ENCODE data around the gene COL17A1.

COL17A1 gene

DNA sequence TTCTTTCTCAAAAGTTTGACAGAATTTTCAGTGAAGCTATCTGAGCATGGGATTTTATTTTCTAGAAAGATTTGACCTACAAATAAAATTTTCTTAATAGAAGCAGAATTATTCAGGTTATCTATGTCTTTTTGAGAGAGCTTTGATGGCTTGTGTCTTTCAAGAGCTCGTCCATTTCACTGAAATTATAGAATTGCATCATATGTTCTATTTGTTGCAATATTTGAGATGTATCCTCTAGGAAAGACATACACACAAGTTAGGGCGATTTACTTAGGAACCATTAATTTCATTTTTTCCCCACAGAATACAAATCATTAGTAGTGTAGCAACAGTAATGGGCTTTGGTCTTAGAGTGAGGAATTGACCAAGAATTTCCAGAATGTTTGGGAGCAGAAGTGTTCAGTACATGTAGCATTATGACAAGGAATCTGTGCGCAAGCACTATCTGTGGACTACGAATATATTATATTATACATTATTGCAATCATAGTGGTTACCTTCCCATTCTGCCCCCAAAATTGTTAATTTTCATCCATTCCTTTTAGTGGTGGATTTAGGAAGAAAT is 12.8 kb upstream of the COL17A1 start:
- DNase-seq (ENCODE audit: low read depth in 2 of 2): no peak

DNA sequence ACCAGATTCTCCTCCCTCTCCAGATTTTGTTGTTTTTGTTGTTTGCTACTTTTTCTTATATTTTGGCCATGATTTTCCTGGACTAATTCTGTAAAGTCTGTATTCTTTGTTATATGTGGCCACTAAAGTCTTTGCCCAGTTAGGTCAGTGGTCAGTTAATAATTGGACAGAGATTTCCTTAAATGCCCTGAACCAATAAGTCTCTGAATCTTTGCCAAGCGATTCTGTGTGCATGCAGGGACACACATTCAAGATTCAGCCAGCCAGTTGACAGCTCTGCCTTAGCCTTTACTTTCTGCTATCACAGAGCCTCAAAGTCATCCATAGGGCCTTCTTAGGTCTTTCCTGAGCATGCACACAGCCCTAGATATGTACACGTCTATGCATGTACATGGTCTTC is 11.0 kb upstream of the COL17A1 start:
- DNase-seq (ENCODE audit: low read depth in 2 of 2): no peak

DNA sequence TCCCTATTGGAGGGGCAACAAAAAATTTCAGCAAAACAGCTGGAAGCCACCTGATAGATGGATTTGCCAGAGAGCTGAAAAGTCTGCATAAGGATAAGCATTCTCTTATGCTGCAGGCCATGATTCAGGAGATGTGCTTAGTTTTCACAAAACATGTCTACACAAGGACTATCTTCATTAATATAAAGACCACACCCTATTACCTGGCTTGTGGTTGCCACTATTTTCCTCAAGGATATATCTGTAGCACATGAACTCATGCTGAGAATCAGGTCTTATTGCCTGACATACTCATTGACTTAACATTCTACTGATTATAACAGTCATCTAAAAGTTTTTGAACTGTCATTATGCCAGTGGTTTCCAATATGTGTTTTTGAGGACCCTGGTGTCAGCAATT is 7.1 kb upstream of the COL17A1 start:
- no peak for DNase-seq (ENCODE audit: low read depth in 2 of 2)

DNA sequence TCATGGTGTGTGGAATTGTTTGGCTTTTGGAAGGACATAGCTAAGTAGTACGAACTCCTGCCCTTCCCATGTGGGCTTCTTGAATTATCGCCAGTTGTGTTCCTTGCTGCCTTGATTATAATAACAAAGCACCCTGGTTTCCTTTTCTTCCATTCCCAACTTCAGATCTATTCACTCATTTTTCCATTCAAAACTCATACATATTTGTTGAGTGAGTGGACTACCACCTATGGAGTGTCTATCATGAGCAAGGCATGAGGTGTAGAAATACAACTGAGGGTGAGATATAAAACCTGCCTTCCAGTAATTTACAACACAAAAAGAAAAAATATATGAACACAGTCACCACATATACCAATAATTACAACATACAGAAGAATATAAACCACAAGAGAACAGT is 4.9 kb upstream of the COL17A1 start:
- no peak for DNase-seq (ENCODE audit: low read depth in 2 of 2)

DNA sequence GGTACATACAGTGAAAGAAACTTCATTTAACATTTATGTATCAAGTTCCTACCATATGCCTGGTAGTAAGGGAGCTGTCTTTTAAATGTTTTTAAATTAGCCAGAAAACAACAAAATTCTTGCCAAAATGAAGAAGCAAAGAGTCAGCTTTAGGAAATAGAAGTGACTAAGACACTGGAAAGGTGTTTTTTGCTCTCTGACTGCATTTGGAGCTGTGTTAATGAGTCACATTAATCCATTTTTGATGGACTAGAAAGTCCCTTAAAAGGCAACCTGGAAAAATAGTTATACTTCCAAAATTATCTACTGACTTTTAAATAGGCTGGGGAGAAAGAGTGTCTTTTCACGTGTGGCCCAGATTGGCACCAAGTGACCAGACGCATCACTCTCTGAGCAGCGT is 3.9 kb upstream of the COL17A1 start:
- no peak for DNase-seq (ENCODE audit: low read depth in 2 of 2)

DNA sequence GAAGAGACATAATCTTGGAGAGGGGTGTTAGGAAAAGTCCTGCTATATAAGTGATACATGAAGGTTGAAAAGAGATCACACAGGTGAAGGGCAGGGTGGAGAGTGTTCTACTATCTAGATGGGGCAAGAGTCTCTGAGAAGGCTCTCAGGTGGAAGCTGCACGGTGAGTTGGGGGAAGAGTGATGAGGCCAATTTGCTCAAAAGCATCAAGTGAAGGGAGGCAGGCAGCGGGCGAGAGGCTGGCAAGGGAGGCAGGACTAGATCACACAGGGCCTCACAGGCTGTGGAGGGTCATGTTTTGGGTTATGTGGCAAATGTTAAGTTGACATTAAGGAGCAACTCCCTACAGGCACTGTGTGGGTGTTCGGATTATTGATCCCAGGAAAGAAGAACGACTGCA is 2.6 kb upstream of the COL17A1 start:
- DNase-seq (ENCODE audit: low read depth in 2 of 2): no peak

DNA sequence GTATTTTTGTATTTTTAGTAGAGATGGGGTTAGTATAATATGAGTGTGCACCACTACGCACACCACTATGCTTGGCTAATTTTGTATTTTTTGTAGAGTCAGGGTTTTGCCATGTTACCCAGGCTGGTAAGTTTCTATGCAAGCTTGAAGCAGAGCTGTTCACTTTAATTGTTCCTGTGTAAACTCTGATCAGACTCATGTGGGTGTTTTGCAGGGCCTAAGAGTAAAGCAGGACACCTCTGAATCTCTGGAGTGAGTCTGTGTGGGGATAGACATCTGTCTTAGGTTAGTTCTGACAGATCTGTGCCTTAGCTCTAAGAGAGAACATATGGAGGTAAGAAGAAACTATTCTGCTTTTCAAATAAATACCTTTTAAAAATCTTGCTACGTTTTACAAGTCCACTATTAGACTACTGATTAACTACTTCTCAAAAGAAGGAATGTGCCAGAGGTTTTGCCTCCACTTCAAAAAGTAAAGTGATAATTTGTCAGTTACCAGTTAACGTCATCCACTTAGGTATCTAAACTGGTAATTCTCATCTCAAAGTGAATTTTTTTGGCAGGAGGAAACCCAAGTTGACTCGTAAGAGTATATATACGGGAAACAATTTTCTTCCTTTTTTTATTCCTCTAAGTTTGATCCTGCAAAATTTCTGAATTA is 1.1 kb downstream of the COL17A1 start:
- DNase-seq (ENCODE audit: low read depth in 2 of 2): no peak

DNA sequence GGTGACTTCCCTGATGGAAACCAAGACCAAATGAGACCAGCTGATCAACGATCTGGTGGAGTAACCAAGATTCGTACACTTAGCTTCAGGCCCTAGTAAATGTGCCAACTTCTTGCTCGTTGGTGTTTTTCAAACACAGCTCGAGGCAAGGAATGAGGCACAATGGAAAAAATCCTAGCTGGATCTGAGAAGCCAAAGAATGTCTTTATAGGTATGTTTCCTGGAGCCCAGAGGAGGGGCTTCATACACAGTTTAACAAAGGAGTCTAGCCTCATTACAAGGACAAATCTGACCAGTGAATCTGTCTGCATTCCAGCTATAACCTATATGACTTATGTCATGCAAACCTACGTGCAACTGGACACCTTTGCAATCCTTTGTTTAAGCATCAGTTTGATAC is 3.7 kb downstream of the COL17A1 start:
- no peak for DNase-seq (ENCODE audit: low read depth in 2 of 2)

DNA sequence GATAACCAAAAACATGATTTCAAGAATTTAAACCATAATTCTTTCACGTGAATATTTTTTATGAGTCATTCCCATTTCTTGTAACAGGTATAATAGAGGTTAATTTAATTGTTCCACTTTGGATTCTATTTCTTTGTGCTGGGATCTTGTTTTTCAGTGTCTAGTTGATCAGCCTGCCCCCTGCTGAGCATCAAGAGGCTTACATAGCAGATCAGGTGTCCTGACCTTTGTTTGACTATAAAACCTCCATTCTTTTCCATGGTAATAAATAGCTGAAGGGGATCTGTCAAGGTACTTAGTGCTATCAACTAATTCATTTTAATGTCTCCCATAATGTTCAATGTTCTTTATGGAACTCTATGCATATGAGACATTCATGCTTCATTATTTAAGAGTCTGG is 4.9 kb downstream of the COL17A1 start:
- no peak for DNase-seq (ENCODE audit: low read depth in 2 of 2)

DNA sequence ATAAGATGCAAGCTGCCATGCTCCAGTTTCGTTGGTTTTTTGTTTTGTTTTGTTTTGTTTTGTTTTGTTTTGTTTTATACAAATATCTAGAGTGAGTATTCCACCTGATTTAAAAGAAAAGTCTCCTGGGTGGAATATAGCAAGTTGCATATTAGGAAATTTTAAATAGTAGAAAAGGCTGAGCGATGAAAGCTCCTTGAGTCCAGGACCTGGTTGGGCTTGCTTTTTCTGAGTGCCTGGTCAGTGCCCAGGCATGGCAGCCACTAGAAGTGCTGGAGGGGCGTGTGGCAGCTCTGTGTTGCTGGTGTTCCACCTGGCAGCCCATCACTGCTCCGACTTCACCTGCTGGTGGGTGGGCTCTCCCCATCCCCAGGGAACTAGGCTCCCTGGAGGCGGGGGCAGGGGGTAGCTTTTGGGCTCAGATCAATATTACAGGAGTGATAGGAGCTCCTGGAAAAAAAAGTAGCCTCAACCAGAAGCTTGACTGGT is 8.0 kb downstream of the COL17A1 start:
- no peak for DNase-seq (ENCODE audit: low read depth in 2 of 2)

DNA sequence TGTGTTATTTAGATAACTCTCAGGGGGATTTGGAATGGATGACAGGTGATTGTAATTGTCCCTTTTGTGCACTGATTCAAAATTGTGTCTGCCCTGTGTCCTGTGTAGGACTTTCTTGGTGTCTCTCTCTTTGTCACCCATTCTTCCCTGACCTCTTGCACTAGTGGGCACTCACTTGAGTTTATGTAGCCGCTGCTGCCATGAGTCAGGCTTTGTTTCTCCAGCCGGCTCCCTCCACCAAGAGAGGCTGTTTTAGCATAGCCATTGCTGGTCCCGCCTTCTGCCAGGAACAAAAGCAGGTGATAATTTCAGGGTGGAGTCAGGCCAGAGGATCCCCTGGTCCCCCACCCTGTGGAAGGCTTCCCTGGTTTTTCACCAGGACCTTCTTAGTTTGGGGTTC is 8.4 kb downstream of the COL17A1 start:
- DNase-seq (ENCODE audit: low read depth in 2 of 2): no peak

DNA sequence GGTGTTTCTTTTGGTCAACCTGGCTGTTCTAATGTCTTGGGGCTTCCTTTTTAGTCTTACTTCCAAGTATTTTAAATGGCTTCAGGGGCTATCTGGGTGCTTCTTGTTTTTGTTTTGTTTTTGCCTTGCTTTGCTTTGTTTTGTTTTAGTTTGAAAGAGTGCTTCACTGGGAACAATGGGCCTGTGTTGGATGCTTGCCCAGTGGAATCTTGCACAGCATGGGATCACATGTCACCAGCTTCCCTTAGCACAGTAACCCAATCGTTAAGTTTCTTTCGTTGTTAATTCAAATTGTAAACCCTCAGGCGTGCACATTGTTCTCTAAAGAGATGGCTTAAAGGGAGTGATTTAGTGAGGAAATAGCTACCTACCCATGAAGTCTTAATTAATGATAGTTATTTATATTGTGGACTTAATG is 8.9 kb downstream of the COL17A1 start:
- DNase-seq (ENCODE audit: low read depth in 2 of 2): no peak

DNA sequence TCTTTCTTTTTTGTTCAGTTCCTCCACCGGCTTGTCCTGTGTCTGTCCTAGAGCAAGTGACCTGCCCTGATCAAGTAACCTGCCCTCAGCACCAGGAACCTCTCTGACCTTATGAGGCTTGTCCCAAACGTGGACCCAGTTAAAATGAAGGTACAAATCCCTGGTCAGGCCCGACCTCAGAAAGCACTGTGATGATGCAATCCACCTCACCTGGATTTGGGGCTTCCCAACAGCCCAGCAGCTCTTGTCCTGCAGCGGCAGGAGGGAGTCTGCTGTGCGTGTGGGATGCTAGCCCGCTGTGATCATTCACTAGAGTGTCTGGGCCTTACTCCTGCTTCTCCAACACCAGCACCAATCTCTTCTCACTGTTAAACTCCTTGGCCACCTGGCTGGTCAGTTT is 11.2 kb downstream of the COL17A1 start:
- DNase-seq (ENCODE audit: low read depth in 2 of 2): no peak

DNA sequence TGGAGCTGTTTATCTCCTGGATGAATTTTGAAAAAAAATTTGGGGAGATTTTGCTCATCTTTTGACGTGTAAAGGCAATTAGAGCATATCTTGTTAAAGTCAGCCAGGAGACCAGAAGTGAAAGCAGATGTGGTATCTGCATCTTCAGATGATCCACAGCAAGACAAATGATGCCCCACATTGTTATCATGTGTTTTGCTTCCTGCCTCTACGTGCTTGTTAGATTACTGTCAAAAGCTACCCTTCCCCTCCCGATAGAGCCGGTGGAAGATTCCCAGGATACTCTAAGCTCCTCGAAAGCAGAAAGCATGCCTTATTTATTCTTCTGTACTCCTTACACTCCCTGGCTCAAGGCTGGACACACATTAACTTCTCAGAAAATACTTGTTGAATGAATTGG is 12.9 kb downstream of the COL17A1 start:
- no peak for DNase-seq (ENCODE audit: low read depth in 2 of 2)

DNA sequence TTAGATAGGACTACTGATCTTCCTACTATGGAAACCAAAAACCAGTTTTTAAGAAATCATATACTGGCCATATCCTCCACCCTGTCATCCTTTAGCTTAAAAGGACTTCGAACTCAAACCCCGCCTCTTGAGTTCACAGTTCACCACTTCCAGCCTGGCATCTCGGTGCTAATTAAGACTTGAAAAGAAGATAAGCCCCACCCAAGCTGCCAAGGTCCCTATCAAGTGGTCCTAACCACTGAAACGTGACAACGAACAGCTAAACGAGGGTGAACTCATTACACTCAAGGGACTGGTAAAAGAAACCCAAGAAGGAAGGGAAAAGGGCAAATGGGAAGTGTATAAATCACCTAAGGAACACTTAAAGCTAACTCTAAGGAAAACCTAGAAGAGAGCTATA is 16.1 kb downstream of the COL17A1 start:
- DNase-seq (ENCODE audit: low read depth in 2 of 2): no peak

DNA sequence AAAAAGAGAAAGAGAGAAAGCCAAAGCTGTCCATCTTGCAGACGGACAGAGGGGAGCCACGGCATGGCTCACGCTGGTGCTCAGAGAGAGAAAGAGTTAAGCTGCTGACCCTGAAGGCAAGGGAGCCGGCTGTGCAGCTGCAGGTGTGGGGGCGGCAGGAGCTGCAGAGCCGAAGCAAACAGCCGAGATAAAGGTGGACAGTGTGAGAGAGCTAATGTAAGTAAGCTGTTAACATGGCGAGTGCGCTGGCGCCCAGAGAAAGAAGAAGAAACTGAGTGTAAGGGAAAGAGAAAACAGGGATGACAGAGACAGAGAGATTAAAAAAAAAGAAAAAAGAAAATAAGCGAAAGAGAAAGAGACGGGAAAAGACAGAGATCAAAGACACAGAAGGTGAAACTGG is 18.2 kb downstream of the COL17A1 start:
- DNase-seq (ENCODE audit: low read depth in 2 of 2): no peak

DNA sequence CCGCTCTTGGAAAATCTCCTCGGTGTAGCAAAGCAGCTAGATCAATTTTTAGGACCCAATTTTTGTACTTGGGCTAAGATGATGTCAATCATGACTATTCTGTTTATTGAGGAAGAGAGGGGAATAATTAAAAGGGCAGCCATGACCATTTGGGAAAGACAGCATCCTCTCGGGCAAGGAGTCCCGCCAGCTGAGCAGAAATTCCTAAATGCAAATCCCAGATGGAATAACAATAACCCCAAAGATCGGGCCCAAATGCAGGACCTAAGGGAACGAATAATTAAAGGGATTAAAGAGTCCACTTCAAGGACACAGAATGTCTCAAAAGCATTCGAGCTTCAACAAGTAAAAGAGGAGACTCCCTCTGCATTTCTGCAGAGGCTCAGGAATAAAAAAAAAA is 18.7 kb downstream of the COL17A1 start:
- DNase-seq (ENCODE audit: low read depth in 2 of 2): no peak

DNA sequence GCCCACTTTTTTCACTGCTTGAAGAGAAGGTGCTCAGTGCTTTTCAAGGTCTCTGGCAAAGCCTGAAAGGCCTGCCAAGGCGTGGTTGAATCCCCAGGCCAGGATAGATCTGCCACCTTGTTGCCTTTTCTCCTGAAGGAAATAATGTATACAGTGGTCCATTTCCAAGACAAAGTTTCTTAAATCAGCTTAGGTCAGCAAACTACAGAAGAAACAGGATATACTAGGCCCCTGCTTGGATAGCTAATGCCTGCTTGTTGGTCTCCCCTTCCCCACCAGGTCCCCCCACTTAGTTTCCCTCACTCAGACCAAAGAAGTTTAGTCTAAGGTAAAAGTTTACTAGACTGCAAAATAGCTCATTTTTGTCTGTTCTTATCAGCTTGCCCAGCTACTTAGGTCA is 19.9 kb downstream of the COL17A1 start:
- DNase-seq (ENCODE audit: low read depth in 2 of 2): no peak

DNA sequence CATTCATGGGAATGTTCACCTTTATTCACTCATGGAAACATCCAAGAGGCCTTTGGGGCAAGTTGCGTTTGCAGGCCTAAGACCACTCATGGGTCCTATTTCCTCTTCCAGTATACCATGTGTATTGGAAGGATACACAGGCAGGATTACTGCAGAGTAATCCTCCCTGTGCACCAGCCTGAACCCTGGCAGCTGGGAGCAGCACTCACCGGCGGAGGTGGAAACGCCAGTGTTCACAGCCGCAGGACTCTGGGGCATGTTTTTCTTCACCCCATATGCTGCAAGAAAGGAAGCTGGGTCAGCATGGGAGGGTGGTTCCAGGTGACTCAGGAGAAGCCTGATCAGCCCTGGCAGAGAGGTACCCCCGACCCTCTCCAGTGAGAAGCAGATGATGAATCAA is 24.5 kb downstream of the COL17A1 start:
- no peak for DNase-seq (ENCODE audit: low read depth in 2 of 2)

DNA sequence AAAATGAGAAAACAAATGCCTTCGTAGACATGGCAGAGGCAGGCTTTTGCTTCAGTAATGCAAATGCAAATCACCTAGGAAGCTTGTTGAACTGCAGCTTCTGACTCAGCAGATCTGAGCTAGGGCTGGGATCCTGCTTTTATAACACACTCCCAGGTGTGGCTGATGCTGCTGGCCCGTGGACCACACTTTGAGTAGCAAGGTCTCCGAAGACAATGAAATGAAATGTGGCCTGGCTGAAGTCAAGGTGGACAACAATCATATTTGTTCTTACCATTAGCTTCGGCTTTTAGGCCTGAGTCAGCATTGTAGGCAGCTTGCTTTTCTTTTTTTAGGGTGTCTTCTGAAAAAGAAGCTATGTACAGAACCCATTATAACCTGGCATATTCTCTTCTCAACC is 26.3 kb downstream of the COL17A1 start:
- no peak for DNase-seq (ENCODE audit: low read depth in 2 of 2)

DNA sequence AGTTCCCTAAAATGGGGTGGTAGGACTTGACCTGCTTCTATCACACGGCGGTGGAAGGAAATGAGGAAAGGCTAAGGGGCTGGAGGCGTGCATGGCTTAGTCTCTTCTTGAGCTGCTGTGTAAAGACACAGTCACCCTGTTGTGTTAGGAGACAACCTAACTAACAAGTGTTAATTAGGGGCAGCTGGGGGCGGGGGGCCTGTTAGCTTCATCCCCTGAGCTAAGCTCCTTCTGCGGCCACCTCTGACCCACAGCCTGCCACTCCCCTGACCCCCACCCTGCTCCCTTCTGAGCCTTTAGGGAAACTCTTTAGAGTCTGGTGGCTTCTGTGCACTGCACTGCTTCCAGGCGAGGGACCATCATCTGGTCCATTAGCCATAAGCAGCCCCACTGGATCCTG is 28.0 kb downstream of the COL17A1 start:
- no peak for DNase-seq (ENCODE audit: low read depth in 2 of 2)

DNA sequence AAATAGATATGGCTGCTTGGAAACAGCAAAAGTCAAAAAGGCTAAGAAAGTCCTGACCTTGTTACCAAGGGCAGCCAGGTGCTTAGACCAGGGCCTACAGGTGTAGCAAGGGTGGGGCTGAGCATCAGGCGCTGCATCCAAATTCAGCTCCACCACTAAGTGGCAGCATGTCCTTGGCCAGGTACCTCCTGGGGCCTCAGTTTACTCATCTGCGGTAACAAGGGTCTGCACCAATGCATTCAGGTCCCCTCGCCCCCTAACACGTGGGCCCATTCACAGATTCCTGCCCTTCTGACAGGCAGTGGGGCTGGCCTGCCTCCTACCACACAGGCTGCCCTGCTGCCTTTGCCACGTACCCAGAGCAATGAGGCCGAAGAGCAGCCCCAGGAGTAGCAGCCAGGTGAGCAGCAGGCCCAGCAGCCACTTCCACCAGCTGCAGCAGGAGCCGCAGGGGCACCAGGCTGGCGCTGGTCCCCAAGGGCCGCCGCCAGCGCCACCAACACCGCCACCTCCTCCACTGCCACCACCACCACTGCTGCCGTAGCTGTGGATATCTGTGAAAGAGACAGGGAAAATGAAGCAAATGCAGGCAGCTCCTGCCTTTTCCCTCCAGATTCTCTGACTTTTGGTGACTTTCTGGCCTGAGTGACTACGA is 28.9 kb downstream of the COL17A1 start:
- DNase-seq (ENCODE audit: low read depth in 2 of 2): no peak

DNA sequence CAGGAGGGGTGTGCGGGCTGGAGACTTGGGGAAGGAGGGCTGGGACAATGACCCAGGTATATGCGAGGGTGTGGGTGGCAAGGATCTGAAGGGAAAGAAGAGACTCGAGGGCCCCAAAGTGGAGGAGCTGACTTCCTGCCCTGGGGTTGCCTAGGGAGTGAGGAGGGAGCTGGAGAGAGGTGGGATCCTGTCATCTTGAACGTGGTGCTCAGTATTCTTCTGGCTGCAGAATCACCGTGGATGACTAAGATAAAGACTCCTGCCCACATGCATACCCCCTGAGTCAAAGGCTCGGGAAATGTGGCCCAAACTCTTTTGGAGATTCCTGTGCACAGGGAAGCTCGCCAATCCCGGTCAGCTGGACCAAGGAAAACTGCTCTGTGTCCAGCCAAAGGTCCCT is 31.2 kb downstream of the COL17A1 start:
- DNase-seq (ENCODE audit: low read depth in 2 of 2): no peak

DNA sequence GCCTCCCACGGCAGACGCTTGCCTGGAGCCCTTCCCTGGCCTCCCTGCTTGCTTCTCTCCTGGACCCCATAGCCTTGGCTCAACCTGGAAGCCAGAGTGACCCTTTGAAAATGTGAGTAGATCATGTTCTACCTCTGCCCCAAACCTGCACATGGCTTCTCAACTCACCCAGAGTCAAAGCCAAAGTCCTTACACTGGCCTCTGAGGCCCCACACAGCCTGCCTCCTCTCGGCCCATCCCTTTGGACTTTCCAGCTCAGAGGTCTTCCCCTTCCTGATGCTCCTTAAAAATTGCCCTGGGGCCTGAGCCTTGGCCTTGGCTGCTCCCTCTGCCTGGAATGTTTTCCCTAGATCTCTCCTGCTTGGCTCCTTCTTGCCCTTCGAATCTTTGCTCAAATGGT is 32.5 kb downstream of the COL17A1 start:
- no peak for DNase-seq (ENCODE audit: low read depth in 2 of 2)
